K562 (cell line): ENCODE measurements around the gene NT5DC2. TPM values are rescaled to one million over a fixed set of nuclear protein-coding genes. Genes with fewer than 3 reads are reported as not detected.

Source experiments
- ATAC-seq: fragments of 200-7000 bp; cut with Tn5 transposase; 3 replicates; pipeline ENCODE4 v1.9.1; 2020; ENCODE audit warnings: moderate library complexity
- BruUV-seq: library from RNA; stranded (reverse); fragments of 400-500 nt; replicated peaks from 2 replicates; lab custom pipeline; 2021; lab: Mats Ljungman, UMichigan
- CTCF ChIA-PET: fragments of 300-600 bp; formaldehyde crosslinking; extraction: SDS; loops from one replicate; lab custom pipeline; 2021; ENCODE audit warnings: low intra/inter-chr PET ratio; lab: Yijun Ruan, JAX
- POLR2A ChIA-PET: fragments of 300-600, 350-650 bp; sonication (Branson Sonifier 250); formaldehyde crosslinking; extraction: SDS; loops from one replicate; lab custom pipeline; 2021; ENCODE audit warnings: antibody characterized with exemption, inconsistent platforms; lab: Yijun Ruan, JAX
- DNase-seq, 4 experiments: peaks; one replicate each; pipeline versions ENCODE4 v3.0.0 to v3.0.0-alpha.2; 2011 to 2018; ENCODE audit warnings: low spot score in 3 of 4, mixed read lengths in 3 of 4; ENCODE audit errors: extremely low read depth in 1 of 4
- FAIRE-seq: peaks from 2 replicates; lab custom pipeline; 2011; peaks lifted over from hg19 to GRCh38; lab: Jason Lieb, UNC
- H2AFZ ChIP-seq: 2 replicates; pipeline ENCODE4 v1.6.0; 2011; ENCODE audit warnings: low read depth, low read length, control low read depth, inconsistent platforms
- H3K27ac ChIP-seq: fragments of 200-600 bp; 3 replicates; pipeline ENCODE4 v1.8.0; 2011; ENCODE audit warnings: low read depth, mild to moderate bottlenecking, control low read depth, inconsistent platforms, low read length, moderate library complexity, mixed read lengths; ENCODE audit errors: extremely low read depth
- H3K27me3 ChIP-seq, 2 experiments: fragments of 300-600 bp in 1 of 2; 2 replicates in 1 of 2; 3 replicates in 1 of 2; pipeline versions ENCODE4 v1.6.0 to v1.8.0; 2011; ENCODE audit warnings: inconsistent platforms in 2 of 2, low read length in 2 of 2, mild to moderate bottlenecking in 1 of 2, mixed read lengths in 1 of 2, moderate library complexity in 1 of 2; ENCODE audit not compliant: control insufficient read depth in 2 of 2, insufficient read depth in 2 of 2
- H3K36me3 ChIP-seq: fragments of 300-600 bp; 3 replicates; pipeline ENCODE4 v1.8.0; 2011; ENCODE audit warnings: mild to moderate bottlenecking, low read length, inconsistent platforms; ENCODE audit not compliant: control insufficient read depth, insufficient read depth
- H3K4me1 ChIP-seq, 2 experiments: fragments of 200-600 bp in 1 of 2; replicated peaks in 1 of 2; 2 replicates in 1 of 2; 3 replicates in 1 of 2; pipeline versions ENCODE4 v1.5.1 to v1.8.0; 2011; ENCODE audit warnings: inconsistent platforms in 2 of 2, low read length in 2 of 2, mild to moderate bottlenecking in 1 of 2, mixed read lengths in 1 of 2, moderate library complexity in 1 of 2; ENCODE audit not compliant: control insufficient read depth in 2 of 2, insufficient read depth in 2 of 2
- H3K4me2 ChIP-seq: 2 replicates; pipeline ENCODE4 v1.6.1; 2011; ENCODE audit warnings: low read length, control low read depth, inconsistent platforms, mixed read lengths; ENCODE audit not compliant: insufficient read depth
- H3K4me3 ChIP-seq: fragments of 200-600 bp; sonication (generic), shearing (Covaris generic); 2 replicates; pipeline ENCODE4 v1.5.1; 2016; ENCODE audit warnings: control low read depth, inconsistent platforms
- H3K79me2 ChIP-seq: fragments of 200-600 bp; 3 replicates; pipeline ENCODE4 v1.8.0; 2011; ENCODE audit warnings: low read length, inconsistent platforms; ENCODE audit not compliant: control insufficient read depth, insufficient read depth
- H3K9ac ChIP-seq, 2 experiments: 2 replicates each; pipeline versions ENCODE4 v1.6.0 to v1.6.1; 2011; ENCODE audit warnings: low read depth in 2 of 2, low read length in 2 of 2, control low read depth in 1 of 2, inconsistent platforms in 1 of 2, mild to moderate bottlenecking in 1 of 2, mixed read lengths in 1 of 2; ENCODE audit not compliant: insufficient read depth in 1 of 2
- H3K9me1 ChIP-seq: one replicate; pipeline ENCODE4 v1.6.0; 2011; ENCODE audit warnings: inconsistent platforms, mild to moderate bottlenecking, low read length, moderate library complexity; ENCODE audit not compliant: control insufficient read depth, insufficient read depth
- H3K9me3 ChIP-seq: replicated peaks from 2 replicates; pipeline ENCODE4 v1.5.1; 2011; ENCODE audit warnings: low read depth, low read length, inconsistent platforms; ENCODE audit not compliant: control insufficient read depth, insufficient read depth
- H4K20me1 ChIP-seq: replicated peaks from 2 replicates; pipeline ENCODE4 v1.6.1; 2011; ENCODE audit warnings: low read length, inconsistent platforms, mixed read lengths; ENCODE audit not compliant: control insufficient read depth, insufficient read depth
- BRD9 ChIP-seq: fragments of 450-650 bp; IDR thresholded peaks from 2 replicates; pipeline ENCODE4 v1.6.1; 2018; ENCODE audit warnings: low read depth; ENCODE audit not compliant: partially characterized antibody
- CBX5 ChIP-seq: IDR thresholded peaks from 2 replicates; pipeline ENCODE4 v1.6.1; 2014; ENCODE audit warnings: low read depth, borderline replicate concordance
- CREBBP ChIP-seq: IDR thresholded peaks from one replicate; pipeline ENCODE4 v1.6.1; 2012; ENCODE audit warnings: low read depth, mild to moderate bottlenecking, control low read depth, inconsistent platforms, low read length
- HDAC8 ChIP-seq: fragments of 450-650 bp; IDR thresholded peaks from 2 replicates; pipeline ENCODE4 v1.6.1; 2016; ENCODE audit warnings: mild to moderate bottlenecking, missing genetic modification characterization, moderate library complexity, missing compliant biosample characterization
- RHOXF2B ChIP-seq: fragments of 250-450 bp; sonication (Bioruptor Pico); conservative IDR thresholded peaks from 2 replicates; pipeline ENCODE4 v1.5.1; 2021
- SP2 ChIP-seq: IDR thresholded peaks from 2 replicates; pipeline ENCODE4 v1.6.1; 2011; ENCODE audit warnings: mild to moderate bottlenecking, low read depth, low read length, moderate library complexity; ENCODE audit not compliant: poor library complexity, severe bottlenecking; ENCODE audit errors: extremely low read depth
- ZBTB17 ChIP-seq: fragments of 450-650 bp; formaldehyde crosslinking; IDR thresholded peaks from 2 replicates; pipeline ENCODE4 v1.4.0; 2020; ENCODE audit warnings: mild to moderate bottlenecking
- ZNF146 ChIP-seq: IDR thresholded peaks from one replicate; pipeline ENCODE4 v1.6.1; 2018; ENCODE audit warnings: missing compliant biosample characterization; ENCODE audit not compliant: unreplicated experiment
- ZNF785 ChIP-seq: fragments of 250-450 bp; sonication (Bioruptor Pico); IDR thresholded peaks from 2 replicates; pipeline ENCODE4 v1.4.0; 2020; ENCODE audit warnings: mild to moderate bottlenecking
- WGBS: fragments of 100-300 bp; shearing (Covaris generic); methylation state at CpG from one replicate; pipeline ENCODE4 v1.1.6; 2016; ENCODE audit warnings: low coverage, mixed read lengths; ENCODE audit not compliant: insufficient coverage; ENCODE audit errors: missing lambda C conversion rate; 5-methylcytosine and 5-hydroxymethylcytosine counted together
- in situ Hi-C: fragments of 300-500 bp; cut with MboI; formaldehyde crosslinking; loops from 4 replicates; pipeline ENCODE4 v1.15.0; 2018; ENCODE audit warnings: inconsistent platforms, mixed read lengths
- intact Hi-C: fragments of 100-400 bp; cut with micrococcal nuclease; formaldehyde crosslinking; loops from 2 replicates; pipeline ENCODE4 v1.14.2; 2022
- polyA plus RNA-seq, 8 experiments: library from polyadenylated mRNA; depleted of rRNA in 4 of 8; stranded (reverse) in 5 of 8; unstranded in 3 of 8; fragments of >200 nt; fragmentation: Nextera tagmentation in 2 of 8; fragmentation: Illumina TruSeq in 1 of 8; extraction: Ambion mirVana in 2 of 8; extraction: Trizol in 1 of 8; gene quantifications; 2 replicates each; pipeline versions ENCODE4 v1.2.1 to v1.2.3, GENCODE V29; 2011 to 2014; ENCODE audit warnings: inconsistent platforms in 1 of 8, missing spikeins in 1 of 8
- total RNA-seq, 7 experiments: library from RNA; depleted of rRNA in 6 of 7; stranded (reverse); fragments of >200 nt in 6 of 7; fragmentation: Illumina TruSeq in 2 of 7; extraction: Trizol in 2 of 7; gene quantifications; 2 replicates each; pipeline versions ENCODE4 v1.2.1 to v1.2.3, GENCODE V29; 2011 to 2021; ENCODE audit warnings: low replicate concordance in 1 of 7
- TF ChIP-seq, protein P1 (sequence below): fragments of 450-650 bp; IDR thresholded peaks from 2 replicates; pipeline ENCODE4 v1.7.1; 2018; ENCODE audit warnings: mild to moderate bottlenecking, low read depth; ENCODE audit not compliant: partially characterized antibody
- TF ChIP-seq, protein P2 (sequence below): sonication (generic); formaldehyde crosslinking; IDR thresholded peaks from 2 replicates; pipeline ENCODE4 v1.9.0; 2022; ENCODE audit warnings: mild to moderate bottlenecking, missing genetic modification reagents

Gene NT5DC2
- total and polyA plus RNA-seq, 9 of the 15 experiments (the other 6 are each of a cell fraction or from before 2014, with no cell fraction given): 25.6 to 168 (median 122) TPM

DNA sequence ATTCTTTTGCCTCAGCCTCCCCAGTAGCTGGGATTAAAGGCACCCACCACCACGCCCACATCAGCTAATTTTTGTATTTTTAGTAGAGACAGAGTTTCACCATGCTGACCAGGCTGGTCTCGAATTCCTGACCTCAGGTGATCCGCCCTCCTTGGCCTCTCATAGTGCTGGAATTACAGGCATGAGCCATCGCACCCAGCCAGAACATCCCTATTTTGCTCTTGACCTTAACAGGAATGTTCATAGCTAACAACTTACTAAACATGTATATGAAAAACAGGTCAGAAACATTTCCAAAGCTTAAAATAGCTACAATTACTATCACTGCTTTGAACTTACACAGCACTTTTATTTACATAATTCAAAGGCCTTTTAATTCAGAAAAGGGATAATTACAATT is 36.4 kb upstream of the NT5DC2 start:
- no peaks in the 10 kb centered on the region for H4K20me1 ChIP-seq
- no peak for TF ChIP-seq CBX5
- TF ChIP-seq ZBTB17 (CRISPR knock-in tag): no peak
- TF ChIP-seq CREBBP: no peak
- no peak for TF ChIP-seq HDAC8 (tag)
- TF ChIP-seq, protein P1, sequence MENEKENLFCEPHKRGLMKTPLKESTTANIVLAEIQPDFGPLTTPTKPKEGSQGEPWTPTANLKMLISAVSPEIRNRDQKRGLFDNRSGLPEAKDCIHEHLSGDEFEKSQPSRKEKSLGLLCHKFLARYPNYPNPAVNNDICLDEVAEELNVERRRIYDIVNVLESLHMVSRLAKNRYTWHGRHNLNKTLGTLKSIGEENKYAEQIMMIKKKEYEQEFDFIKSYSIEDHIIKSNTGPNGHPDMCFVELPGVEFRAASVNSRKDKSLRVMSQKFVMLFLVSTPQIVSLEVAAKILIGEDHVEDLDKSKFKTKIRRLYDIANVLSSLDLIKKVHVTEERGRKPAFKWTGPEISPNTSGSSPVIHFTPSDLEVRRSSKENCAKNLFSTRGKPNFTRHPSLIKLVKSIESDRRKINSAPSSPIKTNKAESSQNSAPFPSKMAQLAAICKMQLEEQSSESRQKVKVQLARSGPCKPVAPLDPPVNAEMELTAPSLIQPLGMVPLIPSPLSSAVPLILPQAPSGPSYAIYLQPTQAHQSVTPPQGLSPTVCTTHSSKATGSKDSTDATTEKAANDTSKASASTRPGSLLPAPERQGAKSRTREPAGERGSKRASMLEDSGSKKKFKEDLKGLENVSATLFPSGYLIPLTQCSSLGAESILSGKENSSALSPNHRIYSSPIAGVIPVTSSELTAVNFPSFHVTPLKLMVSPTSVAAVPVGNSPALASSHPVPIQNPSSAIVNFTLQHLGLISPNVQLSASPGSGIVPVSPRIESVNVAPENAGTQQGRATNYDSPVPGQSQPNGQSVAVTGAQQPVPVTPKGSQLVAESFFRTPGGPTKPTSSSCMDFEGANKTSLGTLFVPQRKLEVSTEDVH: no peak
- TF ChIP-seq RHOXF2B (CRISPR knock-in tag): no peak
- TF ChIP-seq ZNF146: no peak
- no peak for TF ChIP-seq SP2
- TF ChIP-seq, protein P2, sequence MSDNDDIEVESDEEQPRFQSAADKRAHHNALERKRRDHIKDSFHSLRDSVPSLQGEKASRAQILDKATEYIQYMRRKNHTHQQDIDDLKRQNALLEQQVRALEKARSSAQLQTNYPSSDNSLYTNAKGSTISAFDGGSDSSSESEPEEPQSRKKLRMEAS (CRISPR knock-in tag): no peak
- TF ChIP-seq ZNF785 (CRISPR knock-in tag): no peak
- TF ChIP-seq BRD9: no peak
- intact Hi-C loops (no loop called here), in situ Hi-C loops (no loop called here)
- ATAC-seq: no peak
- no peaks in the 10 kb centered on the region for H3K79me2 ChIP-seq
- 88% methylated on average over 4 of the region's 4 CpGs for WGBS
- H3K27ac ChIP-seq: no peak overlapping the region
- no peaks in the 10 kb centered on the region for H3K9me3 ChIP-seq
- H3K4me1 ChIP-seq: no peaks in the 10 kb centered on the region
- BruUV-seq: no TSS peak
- no peak for DNase-seq
- no peak overlapping the region for H3K4me2 ChIP-seq
- H3K9me1 ChIP-seq: no peaks in the 10 kb centered on the region
- no peak overlapping the region for H3K4me3 ChIP-seq
- H3K36me3 ChIP-seq: peaks cover 13% of the 10 kb centered on the region; the same call in 2 of the 3 replicates
- ChIA-PET POLR2A (interaction anchor here (1.0 to 1.4 kb wide), 3 partner anchors 11 to 18 kb away, joined by 3 to 5 read pairs (median 4); no protein-coding TSS in a partner anchor), CTCF (no interaction called here)
- H3K9ac ChIP-seq: no peak overlapping the region
- no peaks in the 10 kb centered on the region for H3K27me3 ChIP-seq
- no peak for FAIRE-seq
- H2AFZ ChIP-seq: no peak overlapping the region
